ENCODE measurements around the gene IFT81.

IFT81 gene

DNA sequence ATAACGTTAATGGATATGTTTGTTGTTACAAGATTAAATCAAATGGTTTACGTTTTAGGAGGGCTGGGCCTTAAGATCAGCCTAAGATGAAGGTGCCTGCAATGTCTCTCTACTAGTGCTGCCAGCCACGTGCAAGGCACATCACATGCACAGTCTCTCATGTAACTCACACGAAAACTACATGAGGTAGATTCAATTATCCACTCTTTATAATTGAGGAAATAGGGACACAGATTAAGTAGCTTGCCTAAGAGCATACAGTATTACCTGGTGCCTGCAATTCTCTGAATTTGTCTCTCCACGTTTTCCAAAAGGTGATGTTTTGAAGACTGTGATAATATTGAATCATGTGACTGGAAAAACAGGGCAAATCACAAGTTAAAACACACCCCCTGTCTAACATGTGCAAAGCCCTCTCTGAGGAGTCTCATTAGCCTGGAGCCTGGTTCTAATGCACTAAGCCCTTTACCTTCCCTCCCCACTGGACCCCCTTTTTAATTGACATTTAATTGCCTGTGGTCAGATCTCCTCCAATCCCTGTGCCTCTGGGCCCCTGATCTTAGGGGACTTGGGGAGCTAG, 142.3 kb downstream of the IFT81 start:
- H3K9me3 Mint-ChIP-seq = no peaks in the 10 kb centered on the region
- DNase-seq (ENCODE audit: low spot score in 2 of 2) (no peak), ATAC-seq (ENCODE audit: low read depth) (no peak)
- no peaks in the 10 kb centered on the region for H3K4me1 Mint-ChIP-seq
- no peak overlapping the region for H3K27ac Mint-ChIP-seq
- H3K27me3 Mint-ChIP-seq = peaks cover 10% of the 10 kb centered on the region
- no peaks in the 10 kb centered on the region for H3K36me3 Mint-ChIP-seq
- no peak overlapping the region for H3K4me3 Mint-ChIP-seq

- H3K27ac Mint-ChIP-seq = no peak overlapping the region
- DNase-seq (ENCODE audit: low spot score in 2 of 2) (no peak), ATAC-seq (ENCODE audit: low read depth) (no peak)
- H3K9me3 Mint-ChIP-seq = no peaks in the 10 kb centered on the region
- H3K27me3 Mint-ChIP-seq = peaks cover 13% of the 10 kb centered on the region
- H3K4me3 Mint-ChIP-seq = no peak overlapping the region
- no peaks in the 10 kb centered on the region for H3K36me3 Mint-ChIP-seq
- no peaks in the 10 kb centered on the region for H3K4me1 Mint-ChIP-seq
Measured at GRCh38 chr12:110266980-110267620, 142.9 kb downstream of the IFT81 start.
